Choroid plexus epithelial cell (primary cell): Measurements from ENCODE around the gene MYRFL.

Experiments
- DNase-seq: peaks from one replicate; pipeline ENCODE4 v3.0.0-alpha.2; 2010; ENCODE audit warnings: low read depth
- H3K4me3 ChIP-seq: 2 replicates; pipeline ENCODE4 v1.5.1; 2011; ENCODE audit warnings: low read depth, mild to moderate bottlenecking, control low read depth, low read length, moderate library complexity
- CTCF ChIP-seq: conservative IDR thresholded peaks from 2 replicates; pipeline ENCODE4 v1.5.1; 2011; ENCODE audit warnings: low read depth, mild to moderate bottlenecking, control low read depth, inconsistent platforms, low read length, moderate library complexity

Gene MYRFL

DNA sequence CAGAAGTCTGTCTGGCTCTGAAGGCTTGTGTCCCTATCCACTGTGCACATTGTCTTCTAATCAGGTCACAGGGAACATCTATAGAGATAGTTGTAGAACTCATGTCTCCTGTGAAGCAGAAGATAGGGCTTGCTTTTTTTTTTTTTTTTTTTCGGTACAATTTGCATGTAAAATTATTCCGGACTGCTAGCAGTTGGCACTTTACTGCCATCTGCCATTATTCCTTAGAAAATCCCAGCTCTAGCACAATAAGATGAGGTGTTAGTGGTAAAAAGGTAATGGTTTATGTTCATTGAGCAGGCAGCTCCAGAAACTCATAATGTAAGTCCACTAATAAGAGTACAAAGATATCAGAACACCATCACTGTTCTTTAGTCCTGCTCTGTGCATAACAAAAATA, 8.7 kb downstream of the MYRFL start:
- no peak overlapping the region for H3K4me3 ChIP-seq
- no peak for DNase-seq
- TF ChIP-seq CTCF: no peak

GRCh38 chr12:69834147-69834546, 9.1 kb downstream of the MYRFL start:
- TF ChIP-seq CTCF: no peak
- no peak overlapping the region for H3K4me3 ChIP-seq
- DNase-seq: no peak

DNA sequence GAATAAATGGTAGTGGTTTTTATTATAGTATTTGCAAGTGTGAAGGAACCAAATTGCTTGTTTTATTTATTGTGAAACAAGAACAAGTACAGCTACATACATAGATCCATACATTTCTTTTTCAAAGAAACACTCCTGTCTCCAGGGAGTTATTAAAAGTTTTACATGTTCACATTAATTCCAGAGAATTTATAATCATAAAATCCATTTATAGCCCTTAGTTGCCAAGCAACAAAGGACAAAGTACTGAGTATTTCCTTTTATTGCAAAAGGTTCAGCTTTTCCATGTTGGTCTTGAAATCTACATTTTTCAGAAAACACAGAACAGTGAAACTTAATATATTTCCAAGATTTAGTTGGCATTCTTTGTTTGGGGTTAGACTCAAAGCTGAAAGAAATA, 9.5 kb downstream of the MYRFL start:
- DNase-seq: no peak
- no peak overlapping the region for H3K4me3 ChIP-seq
- TF ChIP-seq CTCF: no peak

- no peak for TF ChIP-seq CTCF
- H3K4me3 ChIP-seq: no peak overlapping the region
- DNase-seq: no peak
Measured at GRCh38 chr12:69835081-69835480, 10.1 kb downstream of the MYRFL start.

DNA sequence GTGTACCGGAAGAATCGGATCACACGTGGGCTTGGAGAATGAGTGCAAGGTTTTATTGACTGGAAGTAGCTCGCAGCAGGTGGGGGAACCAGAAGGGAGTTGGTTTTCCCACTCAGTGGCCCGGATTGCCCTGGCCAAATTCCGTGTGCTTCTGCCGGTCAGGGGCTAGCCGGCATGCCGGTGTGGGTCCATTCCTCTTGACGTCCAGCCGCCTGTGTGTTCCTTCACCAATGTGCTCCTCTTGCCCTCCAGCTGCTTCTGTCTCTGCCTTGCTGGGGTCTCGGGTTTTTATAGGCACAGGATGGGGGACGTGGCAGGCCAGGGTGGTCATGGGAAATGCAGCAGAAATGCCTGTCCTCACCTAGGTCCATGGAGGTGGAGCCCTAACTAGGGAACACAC, 11.0 kb downstream of the MYRFL start:
- no peak for DNase-seq
- TF ChIP-seq CTCF: no peak
- H3K4me3 ChIP-seq: no peak overlapping the region

- TF ChIP-seq CTCF: no peak
- DNase-seq: no peak
Measured at GRCh38 chr12:69837191-69837590, 12.2 kb downstream of the MYRFL start.

GRCh38 chr12:69837657-69838415, 12.8 kb downstream of the MYRFL start:
- DNase-seq: no peak
- no peak for TF ChIP-seq CTCF
- H3K4me3 ChIP-seq: no peak overlapping the region

More at GRCh38 chr12:69837191-69837590, 12.2 kb downstream of the MYRFL start:
- H3K4me3 ChIP-seq: no peak overlapping the region
